K562 (cell line): ENCODE results near the gene ABCC5. TPM values are rescaled to one million over a fixed set of nuclear protein-coding genes. Genes with fewer than 3 reads are reported as not detected.

Source experiments
- ATAC-seq: fragments of 200-7000 bp; cut with Tn5 transposase; 3 replicates; pipeline ENCODE4 v1.9.1; 2020; ENCODE audit warnings: moderate library complexity
- BruUV-seq: library from RNA; stranded (reverse); fragments of 400-500 nt; replicated peaks from 2 replicates; lab custom pipeline; 2021; lab: Mats Ljungman, UMichigan
- CTCF ChIA-PET: fragments of 300-600 bp; formaldehyde crosslinking; extraction: SDS; loops from one replicate; lab custom pipeline; 2021; ENCODE audit warnings: low intra/inter-chr PET ratio; lab: Yijun Ruan, JAX
- POLR2A ChIA-PET: fragments of 300-600, 350-650 bp; sonication (Branson Sonifier 250); formaldehyde crosslinking; extraction: SDS; loops from one replicate; lab custom pipeline; 2021; ENCODE audit warnings: antibody characterized with exemption, inconsistent platforms; lab: Yijun Ruan, JAX
- DNase-seq, 4 experiments: peaks; one replicate each; pipeline versions ENCODE4 v3.0.0 to v3.0.0-alpha.2; 2011 to 2018; ENCODE audit warnings: low spot score in 3 of 4, mixed read lengths in 3 of 4; ENCODE audit errors: extremely low read depth in 1 of 4
- FAIRE-seq: peaks from 2 replicates; lab custom pipeline; 2011; peaks lifted over from hg19 to GRCh38; lab: Jason Lieb, UNC
- H2AFZ ChIP-seq: 2 replicates; pipeline ENCODE4 v1.6.0; 2011; ENCODE audit warnings: low read depth, low read length, control low read depth, inconsistent platforms
- H3K27ac ChIP-seq: fragments of 200-600 bp; 3 replicates; pipeline ENCODE4 v1.8.0; 2011; ENCODE audit warnings: low read depth, mild to moderate bottlenecking, control low read depth, inconsistent platforms, low read length, moderate library complexity, mixed read lengths; ENCODE audit errors: extremely low read depth
- H3K27me3 ChIP-seq, 2 experiments: fragments of 300-600 bp in 1 of 2; 2 replicates in 1 of 2; 3 replicates in 1 of 2; pipeline versions ENCODE4 v1.6.0 to v1.8.0; 2011; ENCODE audit warnings: inconsistent platforms in 2 of 2, low read length in 2 of 2, mild to moderate bottlenecking in 1 of 2, mixed read lengths in 1 of 2, moderate library complexity in 1 of 2; ENCODE audit not compliant: control insufficient read depth in 2 of 2, insufficient read depth in 2 of 2
- H3K36me3 ChIP-seq: fragments of 300-600 bp; 3 replicates; pipeline ENCODE4 v1.8.0; 2011; ENCODE audit warnings: mild to moderate bottlenecking, low read length, inconsistent platforms; ENCODE audit not compliant: control insufficient read depth, insufficient read depth
- H3K4me1 ChIP-seq, 2 experiments: fragments of 200-600 bp in 1 of 2; replicated peaks in 1 of 2; 2 replicates in 1 of 2; 3 replicates in 1 of 2; pipeline versions ENCODE4 v1.5.1 to v1.8.0; 2011; ENCODE audit warnings: inconsistent platforms in 2 of 2, low read length in 2 of 2, mild to moderate bottlenecking in 1 of 2, mixed read lengths in 1 of 2, moderate library complexity in 1 of 2; ENCODE audit not compliant: control insufficient read depth in 2 of 2, insufficient read depth in 2 of 2
- H3K4me2 ChIP-seq: 2 replicates; pipeline ENCODE4 v1.6.1; 2011; ENCODE audit warnings: low read length, control low read depth, inconsistent platforms, mixed read lengths; ENCODE audit not compliant: insufficient read depth
- H3K4me3 ChIP-seq: fragments of 200-600 bp; sonication (generic), shearing (Covaris generic); 2 replicates; pipeline ENCODE4 v1.5.1; 2016; ENCODE audit warnings: control low read depth, inconsistent platforms
- H3K79me2 ChIP-seq: fragments of 200-600 bp; 3 replicates; pipeline ENCODE4 v1.8.0; 2011; ENCODE audit warnings: low read length, inconsistent platforms; ENCODE audit not compliant: control insufficient read depth, insufficient read depth
- H3K9ac ChIP-seq, 2 experiments: 2 replicates each; pipeline versions ENCODE4 v1.6.0 to v1.6.1; 2011; ENCODE audit warnings: low read depth in 2 of 2, low read length in 2 of 2, control low read depth in 1 of 2, inconsistent platforms in 1 of 2, mild to moderate bottlenecking in 1 of 2, mixed read lengths in 1 of 2; ENCODE audit not compliant: insufficient read depth in 1 of 2
- H3K9me1 ChIP-seq: one replicate; pipeline ENCODE4 v1.6.0; 2011; ENCODE audit warnings: inconsistent platforms, mild to moderate bottlenecking, low read length, moderate library complexity; ENCODE audit not compliant: control insufficient read depth, insufficient read depth
- H3K9me3 ChIP-seq: replicated peaks from 2 replicates; pipeline ENCODE4 v1.5.1; 2011; ENCODE audit warnings: low read depth, low read length, inconsistent platforms; ENCODE audit not compliant: control insufficient read depth, insufficient read depth
- H4K20me1 ChIP-seq: replicated peaks from 2 replicates; pipeline ENCODE4 v1.6.1; 2011; ENCODE audit warnings: low read length, inconsistent platforms, mixed read lengths; ENCODE audit not compliant: control insufficient read depth, insufficient read depth
- BRF2 ChIP-seq: IDR thresholded peaks from 3 replicates; pipeline ENCODE4 v1.6.1; 2011; ENCODE audit warnings: borderline replicate concordance, mild to moderate bottlenecking; ENCODE audit not compliant: insufficient read length, insufficient read depth
- FOXJ2 ChIP-seq: fragments of 200-800 bp; sonication (Bioruptor generic); IDR thresholded peaks from 2 replicates; pipeline ENCODE4 v1.6.1; 2016; ENCODE audit warnings: missing genetic modification characterization, missing compliant biosample characterization
- HNRNPUL1 ChIP-seq: fragments of 200-400 bp; formaldehyde crosslinking; IDR thresholded peaks from 2 replicates; pipeline ENCODE4 v1.6.1; 2017; ENCODE audit warnings: low read length
- MYNN ChIP-seq, 2 experiments: sonication (generic); formaldehyde crosslinking in 1 of 2; IDR thresholded peaks; 2 replicates each; pipeline versions ENCODE4 v1.5.0 to v1.6.1; 2016 to 2020; ENCODE audit warnings: antibody characterized with exemption in 1 of 2, missing genetic modification reagents in 1 of 2
- RNF219 ChIP-seq: fragments of 250-450 bp; sonication (Bioruptor Pico); IDR thresholded peaks from 2 replicates; pipeline ENCODE4 v1.5.0; 2022; ENCODE audit warnings: mild to moderate bottlenecking
- ZBTB33 ChIP-seq: sonication (generic); formaldehyde crosslinking; IDR thresholded peaks from 2 replicates; pipeline ENCODE4 v1.8.1; 2023; ENCODE audit warnings: mild to moderate bottlenecking, missing genetic modification reagents
- WGBS: fragments of 100-300 bp; shearing (Covaris generic); methylation state at CpG from one replicate; pipeline ENCODE4 v1.1.6; 2016; ENCODE audit warnings: low coverage, mixed read lengths; ENCODE audit not compliant: insufficient coverage; ENCODE audit errors: missing lambda C conversion rate; 5-methylcytosine and 5-hydroxymethylcytosine counted together
- in situ Hi-C: fragments of 300-500 bp; cut with MboI; formaldehyde crosslinking; loops from 4 replicates; pipeline ENCODE4 v1.15.0; 2018; ENCODE audit warnings: inconsistent platforms, mixed read lengths
- intact Hi-C: fragments of 100-400 bp; cut with micrococcal nuclease; formaldehyde crosslinking; loops from 2 replicates; pipeline ENCODE4 v1.14.2; 2022
- polyA plus RNA-seq, 8 experiments: library from polyadenylated mRNA; depleted of rRNA in 4 of 8; stranded (reverse) in 5 of 8; unstranded in 3 of 8; fragments of >200 nt; fragmentation: Nextera tagmentation in 2 of 8; fragmentation: Illumina TruSeq in 1 of 8; extraction: Ambion mirVana in 2 of 8; extraction: Trizol in 1 of 8; gene quantifications; 2 replicates each; pipeline versions ENCODE4 v1.2.1 to v1.2.3, GENCODE V29; 2011 to 2014; ENCODE audit warnings: inconsistent platforms in 1 of 8, missing spikeins in 1 of 8
- total RNA-seq, 7 experiments: library from RNA; depleted of rRNA in 6 of 7; stranded (reverse); fragments of >200 nt in 6 of 7; fragmentation: Illumina TruSeq in 2 of 7; extraction: Trizol in 2 of 7; gene quantifications; 2 replicates each; pipeline versions ENCODE4 v1.2.1 to v1.2.3, GENCODE V29; 2011 to 2021; ENCODE audit warnings: low replicate concordance in 1 of 7

Gene ABCC5
- total and polyA plus RNA-seq, 9 of the 15 experiments (the other 6 are each of a cell fraction or from before 2014, with no cell fraction given): 22.0 to 53.0 (median 41.9) TPM

- DNase-seq (no peak), FAIRE-seq (no peak), ATAC-seq (no peak)
- intact Hi-C loops (no loop called here), in situ Hi-C loops (no loop called here)
- POLR2A ChIA-PET: no interaction called here
- H3K9ac ChIP-seq: no peak overlapping the region
- CTCF ChIA-PET: no interaction called here
- no peak for TF ChIP-seq HNRNPUL1
- no peak for TF ChIP-seq BRF2
- no peak for TF ChIP-seq FOXJ2
- TF ChIP-seq ZBTB33 (CRISPR knock-in tag): no peak
- TF ChIP-seq MYNN (IDR thresholded peaks at IDR 0.05): no peak
- TF ChIP-seq MYNN (CRISPR knock-in tag; IDR thresholded peaks at IDR 0.05): no peak
- TF ChIP-seq RNF219: no peak
- peaks cover 60% of the 10 kb centered on the region for H3K36me3 ChIP-seq
- H3K9me3 ChIP-seq: no peaks in the 10 kb centered on the region
- H3K9me1 ChIP-seq: no peaks in the 10 kb centered on the region
- no peak overlapping the region for H3K4me3 ChIP-seq
- H3K79me2 ChIP-seq: no peaks in the 10 kb centered on the region
- 93% methylated on average over 6 of the region's 7 CpGs for WGBS
- no peaks in the 10 kb centered on the region for H3K4me1 ChIP-seq
- H3K4me2 ChIP-seq: no peak overlapping the region
- H4K20me1 ChIP-seq: no peaks in the 10 kb centered on the region
- H3K27me3 ChIP-seq: no peaks in the 10 kb centered on the region
- no peak overlapping the region for H2AFZ ChIP-seq
- H3K27ac ChIP-seq: no peak overlapping the region
- no TSS peak for BruUV-seq
These were observed 92.7 kb downstream of the ABCC5 start for GRCh38 chr3:183924956-183925355.
